Activated CD4-positive, alpha-beta T cell treated with anti-CD3 and anti-CD28 coated beads, Interleukin-2, amount 50 U/mL, for 16 hours (primary cell): ENCODE measurements around the gene GID4.
"Not testable (repeated sequence)": the region's sequence is repeated elsewhere in the genome, so short reads cannot be mapped to it uniquely, and the experiment has no call there.

Experiments
- DNase-seq: peaks from one replicate; pipeline ENCODE4 v3.0.0-alpha.2; 2020

The GID4 gene

GRCh38 chr17:18038861-18039534 is at the start of gene GID4, which contains the start of gene ATPAF2:
GID4 (plus strand) TSS chr17:18039408; CDS start chr17:18039465, 57 bp downstream.
ATPAF2 (minus strand) TSS chr17:18039168; CDS start chr17:18039013, 155 bp downstream.
- peak; percentile 100 for DNase-seq

- DNase-seq: no peak
These were observed 49.6 kb upstream of the GID4 start for GRCh38 chr17:17989618-17990017.

- DNase-seq: no peak
These were observed 48.9 kb upstream of the GID4 start for GRCh38 chr17:17990282-17990681.

GRCh38 chr17:17993366-17993765 is 45.8 kb upstream of the GID4 start:
- no peak for DNase-seq

GRCh38 chr17:17993852-17994251 is 45.4 kb upstream of the GID4 start:
- no peak for DNase-seq

- DNase-seq: peak; percentile 23
These were observed 44.7 kb upstream of the GID4 start for GRCh38 chr17:17994271-17995069.

GRCh38 chr17:17995887-17996286 is 43.3 kb upstream of the GID4 start:
- not testable (repeated sequence) for DNase-seq

GRCh38 chr17:17998934-17999333 is 40.3 kb upstream of the GID4 start:
- DNase-seq: no peak

- no peak for DNase-seq
These were observed 39.7 kb upstream of the GID4 start for GRCh38 chr17:17999364-18000029.

- DNase-seq: no peak
These were observed 39.2 kb upstream of the GID4 start for GRCh38 chr17:18000030-18000408.

GRCh38 chr17:18002171-18002570 is 37.0 kb upstream of the GID4 start:
- DNase-seq: no peak

GRCh38 chr17:18004345-18004744 is 34.9 kb upstream of the GID4 start:
- DNase-seq: no peak

GRCh38 chr17:18004884-18005305 is 34.3 kb upstream of the GID4 start:
- no peak for DNase-seq

GRCh38 chr17:18005496-18005895 is 33.7 kb upstream of the GID4 start:
- no peak for DNase-seq

GRCh38 chr17:18006495-18007239 is 32.5 kb upstream of the GID4 start:
- DNase-seq: no peak

GRCh38 chr17:18008496-18009268 is 30.5 kb upstream of the GID4 start:
- DNase-seq: no peak

- DNase-seq: no peak
These were observed 29.4 kb upstream of the GID4 start for GRCh38 chr17:18009609-18010420.

- DNase-seq: no peak
These were observed 27.9 kb upstream of the GID4 start for GRCh38 chr17:18011286-18011685.

GRCh38 chr17:18014006-18014405 is 25.2 kb upstream of the GID4 start:
- no peak for DNase-seq

GRCh38 chr17:18015593-18015992 is 23.6 kb upstream of the GID4 start:
- no peak for DNase-seq

GRCh38 chr17:18016426-18016825 is 22.8 kb upstream of the GID4 start:
- no peak for DNase-seq
